GM21576 (cell line): Measurements from ENCODE around the gene ADAMTSL4.

Source experiments
- ATAC-seq: cut with Tn5 transposase; IDR thresholded peaks from one replicate; pipeline ENCODE4 v1.9.1; 2021; ENCODE audit warnings: mild to moderate bottlenecking, moderate library complexity; ENCODE audit not compliant: unreplicated experiment

ADAMTSL4 gene

DNA sequence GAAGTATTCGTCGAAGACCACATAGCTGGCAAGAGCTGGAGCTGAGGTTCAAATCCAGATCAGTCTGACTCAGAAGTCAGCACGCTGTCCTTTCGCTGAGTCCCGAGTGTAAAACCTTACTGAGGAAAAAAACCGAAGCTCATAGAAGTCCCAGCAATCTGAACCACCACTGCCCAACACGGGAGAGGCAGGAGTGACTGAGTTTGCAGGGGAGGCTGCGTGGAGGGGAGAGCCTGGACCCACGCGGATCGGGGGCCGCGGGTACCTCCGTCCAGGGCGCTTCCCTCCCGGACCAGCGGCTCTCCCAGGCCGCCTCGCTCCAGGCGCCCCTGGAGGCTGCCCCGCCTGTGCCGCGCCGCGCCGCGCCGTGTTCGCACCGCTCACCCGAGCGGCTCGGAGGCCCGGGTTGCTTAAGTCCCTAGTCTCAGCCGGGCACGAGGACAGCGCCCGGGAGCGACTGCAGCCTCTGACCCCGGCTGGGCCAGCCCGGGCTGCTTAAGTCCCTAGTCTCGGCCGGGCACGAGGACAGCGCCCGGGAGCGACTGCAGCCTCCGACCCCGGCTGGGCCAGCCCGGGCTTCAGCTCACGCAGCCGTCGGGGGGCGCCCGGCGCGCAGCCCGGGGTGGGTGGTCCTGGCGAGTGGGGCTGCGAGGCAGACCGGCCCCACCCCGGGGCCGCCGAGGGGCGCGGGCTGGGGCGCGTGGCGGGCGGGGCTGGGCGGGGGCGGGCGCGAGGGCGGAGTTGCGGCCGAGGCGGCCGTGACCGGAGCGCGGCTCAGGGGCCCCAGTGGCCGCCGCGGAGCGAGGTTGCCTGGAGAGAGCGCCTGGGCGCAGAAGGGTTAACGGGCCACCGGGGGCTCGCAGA, at the start of gene ADAMTSL4:
Gene ADAMTSL4 (plus strand): TSS at position 777 of the 864 bp plus-strand sequence. CDS start 2,881 bp downstream, outside the sequence.
- no peak for ATAC-seq

DNA sequence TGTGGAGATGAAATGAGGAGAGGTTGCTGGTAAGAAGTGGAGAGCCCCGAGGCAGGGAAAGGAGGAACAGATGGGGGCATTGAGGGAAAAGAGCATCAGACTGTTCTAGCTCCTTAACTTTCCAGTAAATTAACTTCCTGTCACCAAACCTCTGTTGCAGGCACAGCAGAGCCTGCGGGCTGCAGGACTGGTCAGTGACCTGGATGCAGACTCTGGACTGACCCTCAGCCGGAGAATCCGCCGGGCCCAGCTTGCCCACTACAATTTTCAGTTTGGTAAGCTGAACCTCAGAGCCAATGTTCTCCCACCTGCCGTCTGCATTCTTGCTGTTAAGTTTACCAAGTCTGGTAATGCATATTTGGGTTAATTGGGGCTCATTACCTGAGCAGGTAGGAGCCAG, 43.8 kb upstream of the ADAMTSL4 start:
- ATAC-seq = no peak

- no peak for ATAC-seq
Observed at GRCh38 chr1:150507912-150508864, 41.0 kb upstream of the ADAMTSL4 start, which contains the start of gene ECM1. Gene ECM1 (plus strand): TSS chr1:150508109. CDS start chr1:150508210, 101 bp downstream.

GRCh38 chr1:150508982-150509381, 40.2 kb upstream of the ADAMTSL4 start:
- ATAC-seq = no peak

DNA sequence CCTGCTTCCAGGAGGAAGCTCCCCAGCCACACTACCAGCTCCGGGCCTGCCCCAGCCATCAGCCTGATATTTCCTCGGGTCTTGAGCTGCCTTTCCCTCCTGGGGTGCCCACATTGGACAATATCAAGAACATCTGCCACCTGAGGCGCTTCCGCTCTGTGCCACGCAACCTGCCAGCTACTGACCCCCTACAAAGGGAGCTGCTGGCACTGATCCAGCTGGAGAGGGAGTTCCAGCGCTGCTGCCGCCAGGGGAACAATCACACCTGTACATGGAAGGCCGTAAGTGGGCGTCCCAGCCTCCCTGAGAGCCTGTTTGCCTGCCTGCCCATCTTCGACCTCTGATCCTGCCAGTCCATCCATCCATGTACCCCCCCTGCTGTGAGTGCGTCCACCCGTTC, 37.7 kb upstream of the ADAMTSL4 start:
- no peak for ATAC-seq

- no peak for ATAC-seq
Observed at GRCh38 chr1:150511985-150512660, 37.1 kb upstream of the ADAMTSL4 start.

GRCh38 chr1:150512846-150513245, 36.4 kb upstream of the ADAMTSL4 start:
- ATAC-seq = no peak

DNA sequence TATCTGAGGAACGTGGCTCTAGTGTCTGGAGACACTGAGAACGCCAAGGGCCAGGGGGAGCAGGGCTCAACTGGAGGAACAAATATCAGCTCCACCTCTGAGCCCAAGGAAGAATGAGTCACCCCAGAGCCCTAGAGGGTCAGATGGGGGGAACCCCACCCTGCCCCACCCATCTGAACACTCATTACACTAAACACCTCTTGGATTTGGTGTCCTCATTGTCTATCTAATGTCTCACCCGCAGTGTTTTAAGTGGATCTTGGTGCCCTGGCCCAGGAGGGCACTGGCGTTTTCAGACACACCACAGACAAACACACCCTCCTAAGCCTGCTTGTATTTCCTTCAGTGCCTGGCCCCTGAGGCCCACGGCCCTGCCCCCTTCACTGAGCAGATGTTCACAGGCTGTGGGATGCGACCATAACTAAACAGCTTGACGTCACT, 35.8 kb upstream of the ADAMTSL4 start:
- ATAC-seq = no peak

DNA sequence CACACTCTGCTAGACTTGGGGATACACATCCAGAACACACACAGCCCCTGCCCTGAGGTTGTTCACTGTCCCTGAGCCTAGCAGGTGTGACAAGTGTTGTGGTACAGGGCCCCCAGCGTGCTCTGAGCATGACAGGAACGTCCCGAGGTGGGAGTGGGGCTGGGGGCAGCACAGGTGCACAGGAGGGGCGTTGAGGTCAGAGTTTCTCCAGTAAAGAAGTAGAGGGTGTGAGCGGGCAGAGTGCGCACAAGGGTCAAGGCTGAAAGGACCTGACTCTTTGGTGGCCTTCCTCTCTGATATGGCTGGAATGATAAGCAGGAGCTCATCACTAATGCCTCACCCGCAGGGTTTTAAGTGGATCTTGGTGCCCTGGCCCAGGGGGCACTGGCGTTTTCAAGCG, 34.9 kb upstream of the ADAMTSL4 start:
- ATAC-seq = no peak

GRCh38 chr1:150514913-150515327, 34.3 kb upstream of the ADAMTSL4 start:
- no peak for ATAC-seq

GRCh38 chr1:150515328-150516049, 33.7 kb upstream of the ADAMTSL4 start, which contains the start of gene FALEC:
Gene FALEC (plus strand): TSS chr1:150515752.
- peak; percentile 92 for ATAC-seq

- ATAC-seq = no peak
Observed at GRCh38 chr1:150516050-150516591, 33.1 kb upstream of the ADAMTSL4 start.

DNA sequence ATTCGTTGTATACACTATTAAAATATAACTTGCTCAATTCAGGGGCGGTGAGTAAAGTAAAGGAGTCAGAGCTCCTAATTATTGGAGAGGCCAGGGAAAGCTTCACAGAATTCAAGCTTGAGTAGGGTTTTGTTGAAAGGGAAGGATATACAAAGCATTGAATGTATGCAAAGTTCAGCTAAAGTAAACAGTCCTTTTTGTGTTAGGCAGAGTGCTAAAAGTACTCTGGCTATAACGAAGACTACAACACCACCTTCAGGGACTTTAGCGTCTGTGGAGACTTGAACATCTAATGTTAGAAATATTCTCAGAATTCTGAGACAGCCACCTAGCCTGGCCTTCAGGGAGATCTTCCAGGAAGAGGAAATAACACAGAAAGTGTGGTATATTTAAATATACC, 32.6 kb upstream of the ADAMTSL4 start:
- ATAC-seq = no peak

GRCh38 chr1:150521196-150521968, 27.8 kb upstream of the ADAMTSL4 start:
- no peak for ATAC-seq

GRCh38 chr1:150525348-150525747, 23.9 kb upstream of the ADAMTSL4 start:
- ATAC-seq = no peak

GRCh38 chr1:150528196-150528595, 21.0 kb upstream of the ADAMTSL4 start:
- no peak for ATAC-seq

GRCh38 chr1:150529017-150529416, 20.2 kb upstream of the ADAMTSL4 start:
- no peak for ATAC-seq

- ATAC-seq = no peak
Observed at GRCh38 chr1:150530491-150531159, 18.6 kb upstream of the ADAMTSL4 start.
